ENCODE results near the gene OLFML2B.

Gene OLFML2B

DNA sequence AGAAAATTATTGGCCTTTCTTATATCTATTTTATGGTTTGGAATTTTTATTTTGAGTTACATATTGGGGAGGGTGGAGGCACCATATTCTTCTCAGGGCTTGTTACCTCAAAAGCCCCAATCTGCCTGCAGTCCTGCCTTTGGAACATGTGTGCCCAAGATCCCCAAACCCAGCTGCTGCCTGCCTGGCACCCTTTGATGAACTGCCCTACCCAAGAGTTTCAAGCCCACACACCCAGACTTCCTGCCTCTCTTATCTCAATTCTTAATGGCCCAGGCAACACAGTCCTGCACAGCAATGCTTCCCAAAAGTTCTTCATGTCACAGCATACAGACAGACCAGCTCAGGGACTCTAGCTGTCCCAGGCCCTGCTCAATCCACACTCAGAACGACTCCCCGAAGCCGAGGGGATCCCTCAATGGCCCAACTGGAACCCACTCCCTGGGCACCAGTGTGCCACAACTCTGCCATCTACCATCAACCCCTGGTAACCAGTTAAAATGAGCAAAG, 19.2 kb downstream of the OLFML2B start:
- DNase-seq: peak in 2 of 4 experiments; percentile 9 to 37

DNA sequence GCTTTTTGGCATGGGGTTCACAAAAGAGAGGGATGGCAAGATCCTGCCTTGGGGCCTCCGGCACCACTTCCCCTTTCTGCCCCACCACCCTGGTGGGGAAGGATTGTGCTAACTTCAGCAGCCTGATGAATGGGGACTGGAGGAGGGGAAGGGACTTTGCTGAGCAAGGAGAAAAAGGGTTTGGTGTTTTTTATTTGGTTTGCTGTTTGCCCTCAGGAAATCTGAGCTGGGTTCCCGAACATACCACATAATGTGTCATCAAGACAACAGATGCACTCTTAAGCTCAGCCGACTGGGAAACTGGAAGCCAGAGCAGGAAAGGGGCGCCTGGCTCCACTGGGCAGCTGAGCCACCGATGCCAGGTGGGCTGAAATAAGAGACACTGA, 19.8 kb downstream of the OLFML2B start:
- DNase-seq: peak; percentile 88 to 94 (median 92)

- peak; percentile 55 to 68 (median 59) for DNase-seq
These were observed 20.4 kb downstream of the OLFML2B start for GRCh38 chr1:162003061-162003829.

DNA sequence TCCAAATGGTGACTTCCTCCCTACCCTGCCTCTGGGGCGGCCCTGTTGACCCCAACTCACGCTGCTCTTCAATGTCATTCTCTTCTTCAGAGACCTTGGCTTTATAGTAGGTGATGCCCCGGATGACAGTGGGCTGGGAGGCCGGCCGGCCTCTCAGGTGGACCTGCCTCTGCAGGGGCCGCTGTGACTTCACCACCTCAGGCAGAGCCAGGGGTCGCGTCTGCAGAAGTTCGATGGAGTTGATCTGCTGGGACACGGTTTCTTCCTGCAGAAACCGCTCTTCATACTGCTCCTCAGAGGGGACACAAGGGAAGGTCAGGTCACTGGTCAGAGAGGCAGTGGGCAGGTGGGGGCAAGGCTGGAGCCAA, 23.6 kb downstream of the OLFML2B start:
- DNase-seq: no peak

GRCh38 chr1:161999301-162000052, 24.2 kb downstream of the OLFML2B start:
- DNase-seq: peak; percentile 55 to 72 (median 70)

- DNase-seq: no peak
These were observed 24.9 kb downstream of the OLFML2B start for GRCh38 chr1:161998811-161999210.

DNA sequence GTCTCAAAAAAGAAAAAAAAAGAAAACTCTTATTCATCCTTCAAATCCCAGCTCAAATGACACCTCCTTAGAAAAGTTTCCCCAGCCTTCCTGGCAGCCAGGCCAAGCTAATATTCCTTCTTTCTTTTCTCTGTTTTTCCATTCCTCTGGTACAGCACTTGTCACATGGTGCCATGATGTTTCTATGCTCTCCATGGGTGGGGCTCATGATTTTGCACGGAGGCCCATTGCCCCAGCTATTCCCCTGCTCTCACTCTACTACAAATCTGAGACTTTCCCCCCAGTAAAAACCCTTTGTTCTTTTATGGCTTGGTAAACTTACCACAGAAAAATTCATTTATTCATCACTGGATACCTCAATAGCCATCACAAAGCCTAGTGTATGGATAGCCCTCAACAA, 26.5 kb downstream of the OLFML2B start:
- DNase-seq: no peak

DNA sequence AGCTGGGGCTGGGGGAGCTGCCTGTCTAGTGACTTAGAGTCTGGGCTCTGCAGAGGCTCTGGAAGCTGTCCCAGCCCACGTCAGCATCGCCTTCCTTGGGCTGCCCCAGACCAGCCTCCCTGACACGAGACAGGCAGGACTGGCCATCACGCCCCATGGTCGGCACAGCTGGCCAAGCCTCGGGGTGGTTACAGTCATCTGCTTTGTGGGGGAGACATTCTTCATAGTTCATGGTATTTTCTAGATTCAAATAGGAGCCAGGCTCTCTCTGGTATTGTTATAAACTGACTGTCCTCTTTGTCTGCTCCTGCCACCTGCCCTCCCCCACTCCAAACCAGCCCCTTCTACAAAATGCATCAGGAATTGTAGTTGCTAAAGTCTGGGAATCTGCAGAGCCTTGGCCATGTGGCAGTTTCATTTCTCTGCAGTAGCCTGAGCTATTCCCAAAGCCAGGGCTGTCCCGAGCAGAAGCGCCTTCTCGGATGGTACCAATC, 29.4 kb downstream of the OLFML2B start:
- DNase-seq: no peak

- DNase-seq: no peak
These were observed 30.1 kb downstream of the OLFML2B start for GRCh38 chr1:161993576-161993975.

- peak; percentile 57 to 88 (median 74) for DNase-seq
These were observed 33.9 kb downstream of the OLFML2B start for GRCh38 chr1:161989786-161990185.

- peak in 1 of 4 experiments; percentile 10 for DNase-seq
These were observed 34.6 kb downstream of the OLFML2B start for GRCh38 chr1:161989108-161989507.

DNA sequence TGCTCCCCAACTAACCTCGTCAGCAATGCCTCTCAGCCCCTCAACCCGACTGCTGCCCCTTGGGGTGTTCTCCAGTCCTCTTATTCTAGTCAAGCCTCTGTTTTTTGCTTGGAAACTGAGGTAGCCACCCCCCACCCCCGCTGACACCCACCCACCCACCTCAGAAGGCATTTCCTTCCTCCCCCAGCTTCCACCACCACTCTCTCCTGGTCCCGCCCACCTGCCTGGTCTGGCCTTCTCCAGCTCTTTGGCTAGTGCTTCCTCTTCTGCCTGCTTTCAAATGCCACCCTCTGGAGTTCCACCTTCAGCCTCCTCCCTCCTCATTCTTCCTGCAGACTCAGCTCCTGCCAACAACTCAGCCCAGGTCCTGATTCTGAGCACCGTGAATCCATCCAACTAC, 35.3 kb downstream of the OLFML2B start:
- DNase-seq: peak; percentile 40 to 72 (median 66)

DNA sequence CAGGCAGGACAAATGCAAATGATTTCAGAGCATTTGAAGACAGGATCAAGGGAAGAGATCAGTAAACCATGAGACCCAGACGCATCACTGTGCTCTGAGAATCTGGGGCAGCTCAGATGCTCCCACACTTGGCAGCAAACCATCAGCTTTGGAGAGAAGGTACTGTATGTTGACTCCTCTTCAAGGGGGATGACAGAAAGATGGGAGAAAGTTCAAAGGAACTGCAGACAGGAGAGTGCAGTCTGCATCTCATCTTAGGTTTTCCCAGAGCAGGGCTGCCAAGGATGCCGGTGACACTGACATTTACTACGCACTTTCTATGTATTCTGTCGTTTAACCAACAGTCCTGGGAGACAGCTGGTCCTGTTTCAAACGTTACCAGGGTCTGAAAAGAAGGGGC, 35.8 kb downstream of the OLFML2B start:
- no peak for DNase-seq

GRCh38 chr1:161987303-161987702, 36.4 kb downstream of the OLFML2B start:
- DNase-seq: no peak

GRCh38 chr1:161986328-161986727, 37.3 kb downstream of the OLFML2B start:
- no peak for DNase-seq

GRCh38 chr1:161985301-161985822, 38.3 kb downstream of the OLFML2B start:
- DNase-seq: no peak

DNA sequence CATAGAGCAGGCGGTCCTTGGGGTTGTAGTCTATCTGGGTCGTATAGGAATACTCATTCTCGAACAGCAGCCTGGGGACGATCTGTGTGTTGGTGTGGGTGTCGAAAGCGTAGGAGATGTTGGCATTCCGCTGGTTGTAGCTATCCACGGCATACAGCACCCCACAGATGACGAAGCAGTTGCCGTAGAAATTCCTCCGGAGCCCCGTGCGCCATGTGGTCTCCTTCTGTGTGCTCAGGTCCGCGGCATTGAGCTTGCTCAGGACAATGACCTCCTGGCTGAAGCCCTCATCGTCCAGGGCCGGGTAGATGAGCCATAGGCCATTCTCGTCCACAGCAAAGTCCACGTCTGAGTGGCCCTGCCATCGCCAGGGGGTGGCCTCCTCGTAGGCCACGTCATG, 39.9 kb downstream of the OLFML2B start:
- no peak for DNase-seq

GRCh38 chr1:161982917-161983316, 40.8 kb downstream of the OLFML2B start:
- no peak for DNase-seq

GRCh38 chr1:161982507-161982895, 41.2 kb downstream of the OLFML2B start:
- DNase-seq: no peak

GRCh38 chr1:161981735-161982506, 41.7 kb downstream of the OLFML2B start:
- no peak for DNase-seq

GRCh38 chr1:161981126-161981525, 42.5 kb downstream of the OLFML2B start:
- no peak for DNase-seq

- DNase-seq: no peak
These were observed 45.5 kb downstream of the OLFML2B start for GRCh38 chr1:161978011-161978790.

Measured in suppressor macrophage (primary cell).